ELF-1 (cell line): ENCODE measurements around the gene TRERF1.

Experiments used
- DNase-seq: peaks from one replicate; pipeline ENCODE4 v3.0.0-alpha.2; 2016; ENCODE audit warnings: low read depth, low spot score

TRERF1 gene

GRCh38 chr6:42274898-42275297, 176.8 kb downstream of the TRERF1 start:
- DNase-seq = no peak

GRCh38 chr6:42271834-42272805, 179.6 kb downstream of the TRERF1 start:
- DNase-seq = no peak

- no peak for DNase-seq
Measured at GRCh38 chr6:42269974-42270510, 181.7 kb downstream of the TRERF1 start.

GRCh38 chr6:42269553-42269952, 182.2 kb downstream of the TRERF1 start:
- DNase-seq = no peak

GRCh38 chr6:42268835-42269204, 182.9 kb downstream of the TRERF1 start:
- no peak for DNase-seq

GRCh38 chr6:42268016-42268834, 183.5 kb downstream of the TRERF1 start:
- no peak for DNase-seq

- DNase-seq = no peak
Measured at GRCh38 chr6:42266538-42266937, 185.2 kb downstream of the TRERF1 start.

- DNase-seq = no peak
Measured at GRCh38 chr6:42264852-42265390, 186.8 kb downstream of the TRERF1 start.

GRCh38 chr6:42264162-42264851, 187.4 kb downstream of the TRERF1 start:
- DNase-seq = no peak

GRCh38 chr6:42263165-42263728, 188.5 kb downstream of the TRERF1 start:
- peak; percentile 78 for DNase-seq

GRCh38 chr6:42260972-42261371, 190.8 kb downstream of the TRERF1 start:
- peak; percentile 48 for DNase-seq

GRCh38 chr6:42260396-42260888, 191.3 kb downstream of the TRERF1 start:
- DNase-seq = peak; percentile 54

GRCh38 chr6:42259841-42260395, 191.8 kb downstream of the TRERF1 start:
- DNase-seq = no peak

GRCh38 chr6:42259286-42259685, 192.4 kb downstream of the TRERF1 start:
- DNase-seq = no peak

GRCh38 chr6:42257614-42258013, 194.1 kb downstream of the TRERF1 start:
- DNase-seq = peak; percentile 27

- DNase-seq = no peak
Measured at GRCh38 chr6:42257063-42257462, 194.7 kb downstream of the TRERF1 start.

GRCh38 chr6:42255050-42255449, 196.7 kb downstream of the TRERF1 start:
- no peak for DNase-seq

GRCh38 chr6:42254505-42254904, 197.2 kb downstream of the TRERF1 start:
- DNase-seq = no peak

- DNase-seq = no peak
Measured at GRCh38 chr6:42251911-42252637, 199.7 kb downstream of the TRERF1 start.

- no peak for DNase-seq
Measured at GRCh38 chr6:42251500-42251899, 200.2 kb downstream of the TRERF1 start.
